ENCODE measurements around the gene MBL2. TPM values are rescaled to one million over a fixed set of nuclear protein-coding genes. Genes with fewer than 3 reads are reported as not detected.

MBL2 gene
- not detected for total RNA-seq

GRCh38 chr10:52772623-52773022, at the start of gene MBL2:
Gene MBL2, minus strand, starts transcription at chr10:52772784. Its CDS starts 1,149 bp downstream, at chr10:52771635.
- no peaks in the 10 kb centered on the region for H3K9me3 ChIP-seq (ENCODE audit: control insufficient read depth in 3 of 3, low read length in 3 of 3)
- no peaks in the 10 kb centered on the region for H3K4me1 ChIP-seq (ENCODE audit: control insufficient read depth in 3 of 3, insufficient read depth in 3 of 3, low read length in 3 of 3)
- H3K36me3 ChIP-seq (ENCODE audit: control insufficient read depth in 3 of 3, insufficient read depth in 3 of 3, low read length in 3 of 3): no peaks in the 10 kb centered on the region
- H3K9ac ChIP-seq (ENCODE audit: low read depth in 1 of 3, low read length in 3 of 3): no peak within 1 kb of the TSS
- H3K27ac ChIP-seq (ENCODE audit: low read depth, low read length): no peak within 1 kb of the TSS
- H3K27me3 ChIP-seq (ENCODE audit: control insufficient read depth in 3 of 3, insufficient read depth in 3 of 3, low read length in 3 of 3): peaks cover 0 to 3% (median 0%) of the 10 kb centered on the region in 3 donors
- no peak within 1 kb of the TSS for H3K4me3 ChIP-seq (ENCODE audit: low read length in 3 of 3)

GRCh38 chr10:52820309-52820708, 47.7 kb upstream of the MBL2 start:
- no peak overlapping the region for H3K27ac ChIP-seq (ENCODE audit: low read depth, low read length)
- no peaks in the 10 kb centered on the region for H3K36me3 ChIP-seq (ENCODE audit: control insufficient read depth in 3 of 3, insufficient read depth in 3 of 3, low read length in 3 of 3)
- no peak overlapping the region for H3K9ac ChIP-seq (ENCODE audit: low read depth in 1 of 3, low read length in 3 of 3)
- no peak overlapping the region for H3K4me3 ChIP-seq (ENCODE audit: low read length in 3 of 3)
- H3K9me3 ChIP-seq (ENCODE audit: control insufficient read depth in 3 of 3, low read length in 3 of 3): no peaks in the 10 kb centered on the region
- no peaks in the 10 kb centered on the region for H3K27me3 ChIP-seq (ENCODE audit: control insufficient read depth in 3 of 3, insufficient read depth in 3 of 3, low read length in 3 of 3)
- H3K4me1 ChIP-seq (ENCODE audit: control insufficient read depth in 3 of 3, insufficient read depth in 3 of 3, low read length in 3 of 3): no peaks in the 10 kb centered on the region

DNA sequence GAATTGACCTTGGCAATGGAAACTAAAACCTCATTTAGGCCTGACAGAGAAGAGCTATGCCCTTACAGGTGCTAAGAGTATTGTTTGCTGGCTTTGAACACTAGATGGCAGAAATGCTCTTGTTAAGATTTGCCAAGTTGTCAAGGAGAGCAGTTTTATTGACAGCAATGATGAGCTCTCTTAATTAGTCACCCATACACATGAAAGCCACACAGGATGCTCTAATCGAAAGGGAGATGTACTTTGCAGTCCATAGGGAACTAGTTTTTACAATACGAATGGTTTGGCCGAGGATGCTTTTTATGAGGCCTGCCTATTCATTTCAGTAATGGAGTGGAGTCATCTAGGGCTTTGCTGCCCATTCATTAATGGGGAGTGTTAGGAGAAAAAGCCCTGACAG, 45.4 kb upstream of the MBL2 start:
- no peaks in the 10 kb centered on the region for H3K27me3 ChIP-seq (ENCODE audit: control insufficient read depth in 3 of 3, insufficient read depth in 3 of 3, low read length in 3 of 3)
- no peaks in the 10 kb centered on the region for H3K4me1 ChIP-seq (ENCODE audit: control insufficient read depth in 3 of 3, insufficient read depth in 3 of 3, low read length in 3 of 3)
- no peak overlapping the region for H3K4me3 ChIP-seq (ENCODE audit: low read length in 3 of 3)
- H3K36me3 ChIP-seq (ENCODE audit: control insufficient read depth in 3 of 3, insufficient read depth in 3 of 3, low read length in 3 of 3): no peaks in the 10 kb centered on the region
- H3K9me3 ChIP-seq (ENCODE audit: control insufficient read depth in 3 of 3, low read length in 3 of 3): no peaks in the 10 kb centered on the region
- no peak overlapping the region for H3K27ac ChIP-seq (ENCODE audit: low read depth, low read length)
- H3K9ac ChIP-seq (ENCODE audit: low read depth in 1 of 3, low read length in 3 of 3): no peak overlapping the region

DNA sequence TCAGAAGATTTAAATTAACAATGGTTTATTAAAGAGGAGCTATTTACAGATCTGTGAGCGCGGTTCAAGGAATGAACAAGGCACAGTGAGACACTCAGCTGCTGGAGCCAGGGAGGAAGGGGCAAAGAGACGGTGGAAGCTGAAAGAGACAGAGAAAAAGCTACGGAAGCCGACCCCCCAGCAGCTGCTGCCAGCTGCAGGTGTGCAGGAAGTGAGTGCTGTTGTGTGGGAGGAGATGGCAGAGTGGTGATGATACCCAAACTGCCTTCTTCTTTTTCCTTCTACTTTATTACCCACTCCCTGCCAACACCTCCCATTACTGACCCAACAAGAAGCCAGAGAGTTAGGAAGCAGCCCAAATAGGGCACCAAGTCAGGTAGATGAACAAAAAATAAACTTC, 41.9 kb upstream of the MBL2 start:
- H3K27ac ChIP-seq (ENCODE audit: low read depth, low read length): no peak overlapping the region
- H3K36me3 ChIP-seq (ENCODE audit: control insufficient read depth in 3 of 3, insufficient read depth in 3 of 3, low read length in 3 of 3): no peaks in the 10 kb centered on the region
- no peaks in the 10 kb centered on the region for H3K9me3 ChIP-seq (ENCODE audit: control insufficient read depth in 3 of 3, low read length in 3 of 3)
- no peaks in the 10 kb centered on the region for H3K4me1 ChIP-seq (ENCODE audit: control insufficient read depth in 3 of 3, insufficient read depth in 3 of 3, low read length in 3 of 3)
- H3K27me3 ChIP-seq (ENCODE audit: control insufficient read depth in 3 of 3, insufficient read depth in 3 of 3, low read length in 3 of 3): no peaks in the 10 kb centered on the region
- H3K4me3 ChIP-seq (ENCODE audit: low read length in 3 of 3): no peak overlapping the region
- no peak overlapping the region for H3K9ac ChIP-seq (ENCODE audit: low read depth in 1 of 3, low read length in 3 of 3)

GRCh38 chr10:52811776-52812175, 39.2 kb upstream of the MBL2 start:
- Histone ChIP-seq H3K4me3 (ENCODE audit: low read length in 3 of 3) (no peak overlapping the region), H3K9ac (ENCODE audit: low read depth in 1 of 3, low read length in 3 of 3) (no peak overlapping the region), H3K27ac (ENCODE audit: low read depth, low read length) (no peak overlapping the region), H3K36me3 (ENCODE audit: control insufficient read depth in 3 of 3, insufficient read depth in 3 of 3, low read length in 3 of 3) (no peaks in the 10 kb centered on the region), H3K4me1 (ENCODE audit: control insufficient read depth in 3 of 3, insufficient read depth in 3 of 3, low read length in 3 of 3) (no peaks in the 10 kb centered on the region), H3K9me3 (ENCODE audit: control insufficient read depth in 3 of 3, low read length in 3 of 3) (no peaks in the 10 kb centered on the region), H3K27me3 (ENCODE audit: control insufficient read depth in 3 of 3, insufficient read depth in 3 of 3, low read length in 3 of 3) (no peaks in the 10 kb centered on the region)

GRCh38 chr10:52810761-52811160, 38.2 kb upstream of the MBL2 start:
- no peaks in the 10 kb centered on the region for H3K4me1 ChIP-seq (ENCODE audit: control insufficient read depth in 3 of 3, insufficient read depth in 3 of 3, low read length in 3 of 3)
- no peaks in the 10 kb centered on the region for H3K9me3 ChIP-seq (ENCODE audit: control insufficient read depth in 3 of 3, low read length in 3 of 3)
- no peak overlapping the region for H3K9ac ChIP-seq (ENCODE audit: low read depth in 1 of 3, low read length in 3 of 3)
- no peaks in the 10 kb centered on the region for H3K36me3 ChIP-seq (ENCODE audit: control insufficient read depth in 3 of 3, insufficient read depth in 3 of 3, low read length in 3 of 3)
- no peak overlapping the region for H3K27ac ChIP-seq (ENCODE audit: low read depth, low read length)
- H3K27me3 ChIP-seq (ENCODE audit: control insufficient read depth in 3 of 3, insufficient read depth in 3 of 3, low read length in 3 of 3): no peaks in the 10 kb centered on the region
- H3K4me3 ChIP-seq (ENCODE audit: low read length in 3 of 3): no peak overlapping the region

GRCh38 chr10:52807803-52808202, 35.2 kb upstream of the MBL2 start:
- H3K9ac ChIP-seq (ENCODE audit: low read depth in 1 of 3, low read length in 3 of 3): no peak overlapping the region
- no peaks in the 10 kb centered on the region for H3K27me3 ChIP-seq (ENCODE audit: control insufficient read depth in 3 of 3, insufficient read depth in 3 of 3, low read length in 3 of 3)
- H3K36me3 ChIP-seq (ENCODE audit: control insufficient read depth in 3 of 3, insufficient read depth in 3 of 3, low read length in 3 of 3): no peaks in the 10 kb centered on the region
- H3K4me3 ChIP-seq (ENCODE audit: low read length in 3 of 3): no peak overlapping the region
- H3K4me1 ChIP-seq (ENCODE audit: control insufficient read depth in 3 of 3, insufficient read depth in 3 of 3, low read length in 3 of 3): no peaks in the 10 kb centered on the region
- no peaks in the 10 kb centered on the region for H3K9me3 ChIP-seq (ENCODE audit: control insufficient read depth in 3 of 3, low read length in 3 of 3)
- H3K27ac ChIP-seq (ENCODE audit: low read depth, low read length): no peak overlapping the region

DNA sequence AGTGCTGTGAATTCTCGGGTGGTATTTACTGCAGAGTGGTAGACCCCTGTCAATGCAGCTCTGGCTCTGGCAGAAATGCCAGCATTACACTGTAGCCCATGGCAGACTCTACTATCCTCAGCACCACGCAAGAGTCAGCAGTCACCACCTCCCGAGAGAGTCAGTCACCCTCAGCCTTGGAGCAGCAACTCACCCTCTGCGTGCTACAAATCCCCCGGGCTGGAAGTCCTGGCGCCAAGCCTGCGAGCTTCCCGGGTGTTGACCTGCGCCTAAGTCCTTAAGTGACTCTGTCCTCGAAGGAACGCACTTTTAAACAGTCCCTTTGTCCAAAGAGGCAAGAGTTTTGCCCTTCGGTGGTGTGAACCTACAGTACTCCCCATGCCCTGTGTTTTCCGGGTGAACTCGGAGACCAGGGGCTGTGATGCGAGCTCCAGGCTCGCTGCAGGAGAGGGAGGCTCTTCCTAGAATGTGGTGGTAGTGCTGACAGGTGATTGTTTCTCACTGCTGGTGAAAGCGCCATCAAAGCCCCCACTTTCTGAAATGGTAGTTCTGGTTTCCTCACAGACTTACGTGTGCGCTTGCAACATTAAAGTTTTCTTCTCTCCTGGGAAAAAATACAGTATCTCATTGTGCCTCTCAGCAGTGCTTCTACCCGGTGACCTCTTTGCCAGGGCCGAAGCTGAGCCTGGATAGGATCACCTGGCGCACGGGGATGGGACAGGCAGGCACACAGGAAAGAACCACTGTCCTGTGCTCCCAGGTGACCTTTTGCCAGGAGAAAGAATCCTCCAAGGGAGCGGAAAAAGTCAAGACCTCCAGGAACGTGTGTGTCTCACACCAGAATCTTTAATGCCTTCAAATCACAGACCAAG, 33.1 kb upstream of the MBL2 start:
- H3K9ac ChIP-seq (ENCODE audit: low read depth in 1 of 3, low read length in 3 of 3): no peak overlapping the region
- H3K27ac ChIP-seq (ENCODE audit: low read depth, low read length): no peak overlapping the region
- no peaks in the 10 kb centered on the region for H3K4me1 ChIP-seq (ENCODE audit: control insufficient read depth in 3 of 3, insufficient read depth in 3 of 3, low read length in 3 of 3)
- no peaks in the 10 kb centered on the region for H3K27me3 ChIP-seq (ENCODE audit: control insufficient read depth in 3 of 3, insufficient read depth in 3 of 3, low read length in 3 of 3)
- no peak overlapping the region for H3K4me3 ChIP-seq (ENCODE audit: low read length in 3 of 3)
- H3K36me3 ChIP-seq (ENCODE audit: control insufficient read depth in 3 of 3, insufficient read depth in 3 of 3, low read length in 3 of 3): no peaks in the 10 kb centered on the region
- no peaks in the 10 kb centered on the region for H3K9me3 ChIP-seq (ENCODE audit: control insufficient read depth in 3 of 3, low read length in 3 of 3)

- H3K9me3 ChIP-seq (ENCODE audit: control insufficient read depth in 3 of 3, low read length in 3 of 3): no peaks in the 10 kb centered on the region
- H3K4me1 ChIP-seq (ENCODE audit: control insufficient read depth in 3 of 3, insufficient read depth in 3 of 3, low read length in 3 of 3): no peaks in the 10 kb centered on the region
- no peak overlapping the region for H3K4me3 ChIP-seq (ENCODE audit: low read length in 3 of 3)
- no peak overlapping the region for H3K9ac ChIP-seq (ENCODE audit: low read depth in 1 of 3, low read length in 3 of 3)
- no peaks in the 10 kb centered on the region for H3K36me3 ChIP-seq (ENCODE audit: control insufficient read depth in 3 of 3, insufficient read depth in 3 of 3, low read length in 3 of 3)
- no peaks in the 10 kb centered on the region for H3K27me3 ChIP-seq (ENCODE audit: control insufficient read depth in 3 of 3, insufficient read depth in 3 of 3, low read length in 3 of 3)
- H3K27ac ChIP-seq (ENCODE audit: low read depth, low read length): no peak overlapping the region
These were observed 29.4 kb upstream of the MBL2 start for GRCh38 chr10:52801947-52802346.

GRCh38 chr10:52786098-52786497, 13.5 kb upstream of the MBL2 start:
- no peaks in the 10 kb centered on the region for H3K36me3 ChIP-seq (ENCODE audit: control insufficient read depth in 3 of 3, insufficient read depth in 3 of 3, low read length in 3 of 3)
- H3K27ac ChIP-seq (ENCODE audit: low read depth, low read length): no peak overlapping the region
- H3K9me3 ChIP-seq (ENCODE audit: control insufficient read depth in 3 of 3, low read length in 3 of 3): no peaks in the 10 kb centered on the region
- H3K9ac ChIP-seq (ENCODE audit: low read depth in 1 of 3, low read length in 3 of 3): no peak overlapping the region
- no peaks in the 10 kb centered on the region for H3K27me3 ChIP-seq (ENCODE audit: control insufficient read depth in 3 of 3, insufficient read depth in 3 of 3, low read length in 3 of 3)
- H3K4me1 ChIP-seq (ENCODE audit: control insufficient read depth in 3 of 3, insufficient read depth in 3 of 3, low read length in 3 of 3): no peaks in the 10 kb centered on the region
- no peak overlapping the region for H3K4me3 ChIP-seq (ENCODE audit: low read length in 3 of 3)

Data from skeletal muscle tissue (tissue), 4 donors.